Measurements from ENCODE around the gene CINP. TPM values are rescaled to one million over a fixed set of nuclear protein-coding genes. Genes with fewer than 3 reads are reported as not detected.
"Not testable (repeated sequence)": the region's sequence is repeated elsewhere in the genome, so short reads cannot be mapped to it uniquely, and the experiment has no call there.

Gene CINP
- total RNA-seq, 1 donor from 2014 or later, result 34.4 TPM

- Histone ChIP-seq H3K27me3 (no peaks in the 10 kb centered on the region), H3K4me1 (peaks cover 6% of the 10 kb centered on the region), H3K27ac (no peak overlapping the region), H3K4me3 (no peak overlapping the region), H3K36me3 (peaks cover 74% of the 10 kb centered on the region), H3K9me3 (no peaks in the 10 kb centered on the region)
- DNase-seq (no peak), ATAC-seq (no peak)
- no peak for TF ChIP-seq CTCF (IDR thresholded peaks at IDR 0.05)
- intact Hi-C loops (cut with DNase I), result no loop called here
Observed at GRCh38 chr14:102356280-102356679, 6.4 kb downstream of the CINP start.

- no peak for ATAC-seq
- no peak for DNase-seq
- TF ChIP-seq CTCF (IDR thresholded peaks at IDR 0.05), result no peak
- peaks cover 9% of the 10 kb centered on the region for H3K4me1 ChIP-seq
- H3K27me3 ChIP-seq, result no peaks in the 10 kb centered on the region
- no peaks in the 10 kb centered on the region for H3K9me3 ChIP-seq
- intact Hi-C loops (cut with DNase I), result no loop called here
- H3K4me3 ChIP-seq, result no peak overlapping the region
- peaks cover 84% of the 10 kb centered on the region for H3K36me3 ChIP-seq
- no peak overlapping the region for H3K27ac ChIP-seq
Observed at GRCh38 chr14:102353126-102353619, 9.5 kb downstream of the CINP start.

GRCh38 chr14:102352213-102352612 lies 10.5 kb downstream of the CINP start:
- peaks cover 9% of the 10 kb centered on the region for H3K4me1 ChIP-seq
- peaks cover 84% of the 10 kb centered on the region for H3K36me3 ChIP-seq
- no peak for DNase-seq
- H3K27ac ChIP-seq, result no peak overlapping the region
- no peaks in the 10 kb centered on the region for H3K9me3 ChIP-seq
- ATAC-seq, result no peak
- no peak for TF ChIP-seq CTCF (IDR thresholded peaks at IDR 0.05)
- intact Hi-C loops (cut with DNase I), result no loop called here
- H3K4me3 ChIP-seq, result no peak overlapping the region
- no peaks in the 10 kb centered on the region for H3K27me3 ChIP-seq

- H3K4me1 ChIP-seq; intact Hi-C loops (cut with DNase I); ATAC-seq; H3K9me3 ChIP-seq; H3K27me3 ChIP-seq; DNase-seq; H3K4me3 ChIP-seq: not testable (repeated sequence)
- Histone ChIP-seq H3K27ac (peak overlapping the region; percentile 42), H3K36me3 (peaks cover 82% of the 10 kb centered on the region)
Observed at GRCh38 chr14:102351593-102351992, 11.1 kb downstream of the CINP start.

- no peak overlapping the region for H3K4me3 ChIP-seq
- DNase-seq (no peak), ATAC-seq (peak; percentile 70)
- H3K9me3 ChIP-seq, result no peaks in the 10 kb centered on the region
- intact Hi-C loops (cut with DNase I), result no loop called here
- peaks cover 82% of the 10 kb centered on the region for H3K36me3 ChIP-seq
- peak overlapping the region; percentile 42 for H3K27ac ChIP-seq
- H3K27me3 ChIP-seq, result no peaks in the 10 kb centered on the region
- TF ChIP-seq CTCF (IDR thresholded peaks at IDR 0.05), result no peak
- H3K4me1 ChIP-seq, result peaks cover 9% of the 10 kb centered on the region
Observed at GRCh38 chr14:102351023-102351422, 11.7 kb downstream of the CINP start.

- no peak for TF ChIP-seq CTCF (IDR thresholded peaks at IDR 0.05)
- Histone ChIP-seq H3K36me3 (peaks cover 82% of the 10 kb centered on the region), H3K4me3 (no peak overlapping the region), H3K27ac (no peak overlapping the region), H3K4me1 (peaks cover 9% of the 10 kb centered on the region), H3K9me3 (no peaks in the 10 kb centered on the region), H3K27me3 (no peaks in the 10 kb centered on the region)
- ATAC-seq (no peak), DNase-seq (no peak)
- intact Hi-C loops (cut with DNase I), result no loop called here
Observed at GRCh38 chr14:102348376-102348775, 14.3 kb downstream of the CINP start.

Data from upper lobe of right lung (tissue), 1 donor.